SIG-M5 (cell line): ENCODE data around the gene ESPN.
"Not testable (repeated sequence)": the region's sequence is repeated elsewhere in the genome, so short reads cannot be mapped to it uniquely, and the experiment has no call there.

ENCODE experiments used
- DNase-seq: peaks from one replicate; lab custom pipeline; 2025; lab: John Stamatoyannopoulos, UW

ESPN gene

GRCh38 chr1:6428453-6428852 lies 3.9 kb downstream of the ESPN start:
- not testable (repeated sequence) for DNase-seq

- DNase-seq, result not testable (repeated sequence)
Measured at GRCh38 chr1:6429660-6430411, 5.3 kb downstream of the ESPN start.

- DNase-seq, result not testable (repeated sequence)
Measured at GRCh38 chr1:6431645-6432579, 7.3 kb downstream of the ESPN start.

- DNase-seq, result no peak
Measured at GRCh38 chr1:6434186-6434585, 9.6 kb downstream of the ESPN start.

GRCh38 chr1:6435129-6435528 lies 10.6 kb downstream of the ESPN start:
- DNase-seq, result no peak

- DNase-seq, result no peak
Measured at GRCh38 chr1:6435547-6435946, 11.0 kb downstream of the ESPN start.

GRCh38 chr1:6436277-6436676 lies 11.7 kb downstream of the ESPN start:
- not testable (repeated sequence) for DNase-seq

GRCh38 chr1:6437012-6437700 lies 12.6 kb downstream of the ESPN start:
- not testable (repeated sequence) for DNase-seq

- no peak for DNase-seq
Measured at GRCh38 chr1:6438047-6438525, 13.5 kb downstream of the ESPN start.

GRCh38 chr1:6440198-6441126 lies 15.9 kb downstream of the ESPN start:
- DNase-seq, result no peak

GRCh38 chr1:6441586-6441985 lies 17.0 kb downstream of the ESPN start:
- DNase-seq, result no peak

GRCh38 chr1:6443339-6444115 lies 19.0 kb downstream of the ESPN start:
- no peak for DNase-seq

GRCh38 chr1:6444377-6444776 lies 19.8 kb downstream of the ESPN start:
- DNase-seq, result no peak

GRCh38 chr1:6445062-6445763 lies 20.6 kb downstream of the ESPN start:
- no peak for DNase-seq

- not testable (repeated sequence) for DNase-seq
Measured at GRCh38 chr1:6445929-6446328, 21.4 kb downstream of the ESPN start.

- DNase-seq, result no peak
Measured at GRCh38 chr1:6446665-6447015, 22.1 kb downstream of the ESPN start.

GRCh38 chr1:6447016-6447817 lies 22.6 kb downstream of the ESPN start:
- DNase-seq, result no peak

- DNase-seq, result no peak
Measured at GRCh38 chr1:6447818-6448748, 23.5 kb downstream of the ESPN start.
